22Rv1 (cell line): ENCODE results near the gene HS6ST3.

ENCODE experiments used
- CTCF ChIP-seq: fragments of 450-650 bp; IDR thresholded peaks from 2 replicates; pipeline ENCODE4 v1.5.1; 2017; ENCODE audit warnings: mild to moderate bottlenecking
- ZFX ChIP-seq: fragments of 450-650 bp; IDR thresholded peaks from 2 replicates; pipeline ENCODE4 v1.6.1; 2017; ENCODE audit warnings: antibody characterized with exemption, borderline replicate concordance

- TF ChIP-seq CTCF = no peak
- no peak for TF ChIP-seq ZFX
Measured at GRCh38 chr13:96728463-96728862, 638.6 kb downstream of the HS6ST3 start.
